GM19468 (cell line): ENCODE results near the gene CD180.

ENCODE experiments used
- ATAC-seq: cut with Tn5 transposase; IDR thresholded peaks from one replicate; pipeline ENCODE4 v1.9.1; 2021; ENCODE audit warnings: mild to moderate bottlenecking, moderate library complexity, moderate number of reproducible peaks; ENCODE audit not compliant: unreplicated experiment; ENCODE audit errors: extremely low read depth

The CD180 gene

GRCh38 chr5:67165526-67166459 lies 30.8 kb downstream of the CD180 start:
- ATAC-seq = peak; percentile 65

GRCh38 chr5:67164856-67165525 lies 31.6 kb downstream of the CD180 start:
- no peak for ATAC-seq

DNA sequence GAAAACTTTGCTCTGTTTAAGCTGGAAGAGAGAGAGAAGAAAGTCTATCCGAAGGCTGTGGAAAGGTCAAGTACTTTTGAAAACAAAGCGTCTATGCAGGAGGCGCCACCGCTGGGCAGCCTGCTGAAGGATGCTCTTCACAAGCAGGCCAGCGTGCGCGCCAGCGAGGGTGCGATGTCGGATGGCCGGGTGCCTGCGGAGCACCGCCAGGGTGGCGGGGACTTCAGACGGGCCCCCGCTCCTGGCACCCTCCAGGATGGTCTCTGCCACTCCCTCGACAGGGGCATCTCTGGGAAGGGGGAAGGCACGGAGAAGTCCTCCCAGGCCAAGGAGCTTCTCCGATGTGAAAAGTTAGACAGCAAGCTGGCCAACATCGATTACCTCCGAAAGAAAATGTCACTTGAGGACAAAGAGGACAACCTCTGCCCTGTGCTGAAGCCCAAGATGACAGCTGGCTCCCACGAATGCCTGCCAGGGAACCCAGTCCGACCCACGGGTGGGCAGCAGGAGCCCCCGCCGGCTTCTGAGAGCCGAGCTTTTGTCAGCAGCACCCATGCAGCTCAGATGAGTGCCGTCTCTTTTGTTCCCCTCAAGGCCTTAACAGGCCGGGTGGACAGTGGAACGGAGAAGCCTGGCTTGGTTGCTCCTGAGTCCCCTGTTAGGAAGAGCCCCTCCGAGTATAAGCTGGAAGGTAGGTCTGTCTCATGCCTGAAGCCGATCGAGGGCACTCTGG lies 32.6 kb downstream of the CD180 start:
- no peak for ATAC-seq

DNA sequence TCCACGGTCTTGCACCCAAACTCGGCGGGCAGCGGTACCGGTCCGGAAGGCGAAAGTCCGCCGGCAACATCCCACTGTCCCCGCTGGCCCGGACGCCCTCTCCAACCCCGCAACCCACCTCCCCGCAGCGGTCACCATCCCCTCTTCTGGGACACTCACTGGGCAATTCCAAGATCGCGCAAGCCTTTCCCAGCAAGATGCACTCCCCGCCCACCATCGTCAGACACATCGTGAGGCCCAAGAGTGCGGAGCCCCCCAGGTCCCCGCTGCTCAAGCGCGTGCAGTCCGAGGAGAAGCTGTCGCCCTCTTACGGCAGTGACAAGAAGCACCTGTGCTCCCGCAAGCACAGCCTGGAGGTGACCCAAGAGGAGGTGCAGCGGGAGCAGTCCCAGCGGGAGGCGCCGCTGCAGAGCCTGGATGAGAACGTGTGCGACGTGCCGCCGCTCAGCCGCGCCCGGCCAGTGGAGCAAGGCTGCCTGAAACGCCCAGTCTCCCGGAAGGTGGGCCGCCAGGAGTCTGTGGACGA lies 33.3 kb downstream of the CD180 start:
- ATAC-seq = no peak

DNA sequence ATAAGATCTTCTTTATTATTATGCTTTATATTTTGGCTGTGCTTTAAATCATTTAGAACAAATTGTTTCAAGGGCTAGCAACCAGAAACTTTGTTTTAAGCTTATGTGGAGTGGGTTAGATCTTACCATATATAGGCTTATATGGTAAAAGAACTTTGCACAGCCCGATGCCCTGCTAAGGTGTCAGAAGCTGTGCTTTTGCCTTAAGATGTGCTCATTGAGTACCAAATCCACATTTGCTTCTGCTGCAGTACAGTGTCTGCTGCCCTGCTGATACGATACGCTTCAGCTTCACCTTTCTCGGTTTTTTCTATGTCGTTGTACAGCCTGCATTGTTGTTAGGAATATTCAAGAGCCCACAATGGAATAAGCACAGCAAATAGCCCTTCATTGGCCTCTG lies 34.8 kb downstream of the CD180 start:
- ATAC-seq = no peak

- no peak for ATAC-seq
Observed at GRCh38 chr5:67160985-67161384, 35.6 kb downstream of the CD180 start.

GRCh38 chr5:67160272-67160671 lies 36.3 kb downstream of the CD180 start:
- ATAC-seq = no peak

DNA sequence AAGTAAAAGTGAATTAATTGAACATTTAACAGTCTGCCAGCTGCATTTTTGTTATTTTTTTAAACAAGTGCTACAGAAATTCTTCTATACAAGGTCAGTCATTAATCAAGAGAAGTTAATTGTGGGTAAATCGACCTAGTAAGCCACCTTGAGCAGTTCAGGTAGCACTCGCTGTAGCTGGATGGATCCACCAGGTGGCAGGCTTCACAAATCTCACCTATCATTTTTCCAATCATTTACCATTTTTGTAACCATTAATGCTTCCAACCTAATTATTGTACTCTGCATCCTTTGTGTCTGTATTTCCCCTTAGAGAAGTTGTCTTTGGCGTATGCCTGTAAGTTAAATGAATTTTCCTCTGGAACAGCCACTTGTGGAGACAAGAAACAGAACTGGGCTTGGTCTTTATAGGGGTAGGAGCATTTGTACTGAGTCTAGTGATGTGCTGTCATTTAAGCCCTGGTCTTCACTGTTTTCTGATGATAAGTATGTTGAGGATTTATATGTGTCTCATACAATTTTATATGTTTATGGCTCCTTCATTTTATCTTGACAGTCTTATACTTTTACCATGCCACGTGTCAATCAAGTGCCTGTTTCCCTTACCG lies 39.5 kb downstream of the CD180 start:
- ATAC-seq = no peak

GRCh38 chr5:67154556-67155206 lies 41.9 kb downstream of the CD180 start:
- ATAC-seq = no peak

DNA sequence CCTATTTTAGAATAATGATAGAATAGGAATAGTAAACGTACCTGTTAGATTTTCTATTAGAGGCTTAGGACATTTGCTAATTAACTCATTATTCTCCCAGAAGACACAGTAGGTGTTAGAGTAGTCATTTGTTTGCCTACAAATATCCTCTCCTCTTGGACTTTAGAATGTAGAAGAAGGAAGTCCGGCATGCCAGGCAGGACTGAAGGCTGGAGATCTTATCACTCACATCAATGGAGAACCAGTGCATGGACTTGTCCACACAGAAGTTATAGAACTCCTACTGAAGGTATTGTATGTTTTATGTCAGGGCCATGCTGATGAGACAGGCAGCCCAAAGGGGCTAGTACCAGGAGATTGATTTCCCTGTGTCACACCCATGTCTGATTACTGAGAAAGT lies 43.3 kb downstream of the CD180 start:
- ATAC-seq = no peak

- ATAC-seq = no peak
Observed at GRCh38 chr5:67152400-67152799, 44.2 kb downstream of the CD180 start.

DNA sequence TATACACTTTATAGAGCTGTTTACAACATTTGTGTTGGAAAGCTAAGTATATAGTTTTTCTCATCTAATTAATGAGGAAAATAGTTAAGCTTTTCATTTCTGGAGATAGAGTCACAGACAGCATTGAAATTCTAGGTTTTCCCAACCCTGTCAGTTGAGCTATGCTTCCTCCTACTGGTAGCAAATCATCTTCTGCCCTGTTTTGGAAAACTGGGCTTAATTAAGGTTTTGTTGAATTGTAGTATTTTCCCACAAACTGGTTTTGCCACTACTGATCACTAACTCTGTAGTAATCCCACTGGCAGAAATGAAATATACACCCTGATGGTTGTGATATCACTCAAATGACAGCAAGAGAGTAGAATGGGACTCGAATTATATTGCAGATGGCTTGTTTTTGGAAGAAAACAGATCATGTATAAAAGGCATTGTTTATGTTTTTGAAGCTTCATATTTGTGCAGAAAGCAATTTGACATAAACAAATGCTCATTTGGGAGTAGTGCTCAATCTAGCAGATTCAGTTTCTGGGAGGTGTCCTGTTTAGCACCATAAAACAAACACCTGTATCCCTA lies 46.6 kb downstream of the CD180 start:
- no peak for ATAC-seq

DNA sequence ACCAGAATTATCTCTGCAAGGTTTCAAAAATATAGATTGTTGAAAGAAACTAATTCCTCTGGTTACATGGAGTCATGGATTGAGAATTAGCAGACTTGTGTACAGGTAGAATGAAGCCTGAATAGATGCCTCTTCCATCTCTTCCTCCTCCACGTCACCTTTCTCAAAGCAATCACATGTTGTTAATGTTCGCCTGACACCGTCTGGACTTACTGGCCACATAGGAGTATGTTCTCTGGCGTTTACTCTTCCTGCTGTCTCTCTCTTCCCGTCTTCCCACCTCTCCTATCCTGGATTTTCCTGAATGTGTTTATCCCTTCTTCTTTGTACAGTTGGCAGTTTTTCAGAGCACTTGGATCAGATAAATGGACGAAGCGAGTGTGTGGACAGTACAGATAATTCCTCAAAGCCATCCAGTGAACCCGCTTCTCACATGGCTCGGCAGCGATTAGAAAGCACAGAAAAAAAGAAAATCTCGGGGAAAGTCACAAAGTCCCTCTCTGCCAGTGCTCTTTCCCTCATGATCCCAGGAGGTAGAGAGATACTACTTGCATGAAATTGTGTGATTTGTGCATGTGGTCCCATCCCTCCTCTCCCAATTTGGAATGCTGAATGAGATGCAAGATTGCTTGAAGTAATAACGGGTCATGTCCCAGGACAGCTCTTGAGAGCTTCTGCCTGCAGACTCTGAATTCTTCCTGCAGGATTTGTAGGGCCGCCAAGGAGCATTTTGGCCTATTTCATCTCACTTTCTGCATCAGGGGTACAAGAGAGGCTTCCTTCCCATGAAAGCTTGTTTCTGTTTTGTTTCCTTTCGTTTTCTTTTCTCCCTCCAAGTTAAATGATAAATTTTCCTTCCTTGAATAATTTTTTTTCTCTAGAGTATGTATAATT lies 47.3 kb downstream of the CD180 start:
- ATAC-seq = no peak

DNA sequence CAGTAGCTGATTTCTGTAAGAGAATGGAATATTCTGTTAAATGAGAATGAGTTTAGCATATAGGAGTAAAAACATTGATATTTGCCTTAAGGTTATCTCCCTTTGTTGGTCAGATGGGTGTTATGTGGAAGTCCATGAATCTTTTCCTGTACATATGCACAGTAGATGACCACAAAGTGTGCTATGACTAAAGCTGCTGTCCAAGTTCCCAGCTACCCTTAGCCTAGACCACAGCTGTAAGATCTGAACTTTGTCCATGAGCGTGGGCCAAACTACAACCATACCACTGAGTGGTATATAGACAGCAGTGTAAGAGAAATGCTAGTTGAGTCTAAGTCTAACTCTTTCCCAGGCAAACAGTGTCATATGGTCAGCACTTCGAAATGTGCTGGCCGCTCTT lies 48.8 kb downstream of the CD180 start:
- no peak for ATAC-seq

DNA sequence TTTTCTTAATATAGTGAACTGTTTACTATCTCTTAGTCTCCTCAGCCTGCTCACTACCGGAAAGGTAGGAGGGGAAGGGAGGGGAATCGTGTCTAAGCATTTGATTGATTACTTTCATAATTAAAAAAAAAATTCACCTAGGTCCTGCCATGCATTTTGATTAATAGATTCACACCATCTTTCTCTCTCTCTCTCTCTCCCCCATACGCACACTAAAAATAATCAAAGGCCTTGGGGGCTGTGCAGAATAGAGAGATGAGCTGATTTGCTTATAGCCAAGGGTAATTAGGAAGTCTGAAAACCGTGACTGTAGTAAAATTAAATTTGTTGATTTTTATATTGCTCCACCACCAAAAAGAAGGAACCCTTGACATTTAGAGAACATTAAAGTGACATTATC lies 49.6 kb downstream of the CD180 start:
- ATAC-seq = no peak

GRCh38 chr5:67146574-67146973 lies 50.0 kb downstream of the CD180 start:
- ATAC-seq = no peak

DNA sequence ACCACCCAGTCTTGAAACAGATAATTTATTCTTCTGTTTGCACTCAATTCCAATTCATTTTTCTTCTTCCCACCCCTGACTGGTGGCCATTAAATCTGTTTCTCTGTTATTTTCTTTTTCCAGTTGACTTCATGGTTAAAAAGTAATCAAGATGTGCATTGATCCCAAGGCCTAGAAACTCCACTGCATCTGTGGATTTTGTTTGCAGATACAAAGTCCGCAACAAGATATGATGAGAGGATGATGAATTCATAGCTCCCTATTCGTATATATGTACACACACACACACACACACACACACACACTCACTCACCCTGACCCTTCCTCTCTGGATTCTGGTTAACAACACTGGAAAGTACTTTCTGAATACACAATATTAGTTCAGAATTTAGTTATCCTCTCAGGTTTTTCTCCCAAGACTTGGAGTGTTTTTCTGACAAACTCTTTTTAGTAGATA lies 52.4 kb downstream of the CD180 start:
- ATAC-seq = no peak

- ATAC-seq = no peak
Observed at GRCh38 chr5:67143549-67143948, 53.0 kb downstream of the CD180 start.
